ENCODE results near the gene NMT1. TPM values are rescaled to one million over a fixed set of nuclear protein-coding genes. Genes with fewer than 3 reads are reported as not detected.

NMT1 gene
- total RNA-seq, 2 experiments from 2014 or later = 61.1 to 62.2 TPM

- ATAC-seq (ENCODE audit: poor library complexity) = no peak
- Mint-ChIP-seq H3K9me3 (no peaks in the 10 kb centered on the region), H3K27ac (no peak overlapping the region), H3K4me3 (no peak overlapping the region), H3K36me3 (ENCODE audit: low read depth) (no peaks in the 10 kb centered on the region), H3K27me3 (peaks cover 49% of the 10 kb centered on the region), H3K4me1 (ENCODE audit: low read depth) (peaks cover 21% of the 10 kb centered on the region)
- Histone ChIP-seq H3K9me3 (ENCODE audit: control insufficient read depth in 1 of 2, insufficient read depth in 1 of 2, low read length in 2 of 2) (peaks cover 0 to 7% of the 10 kb centered on the region in 2 experiments), H3K4me3 (ENCODE audit: low read length) (no peak overlapping the region), H3K27me3 (ENCODE audit: control insufficient read depth in 1 of 2, insufficient read depth in 2 of 2, low read length in 2 of 2) (peaks cover 32 to 35% of the 10 kb centered on the region in 2 experiments), H3K27ac (ENCODE audit: low read depth in 1 of 2, low read length in 2 of 2) (no peak overlapping the region), H3K36me3 (ENCODE audit: insufficient read depth, low read length) (no peaks in the 10 kb centered on the region), H3K4me1 (ENCODE audit: insufficient read depth, low read length) (peaks cover 22% of the 10 kb centered on the region)
- ChIA-PET POLR2A (no interaction called here), CTCF (no interaction called here)
- intact Hi-C loops (cut with DNase I, micrococcal nuclease) = loop anchor here in 1 of 2 experiments (5.0 kb wide), 1 partner anchor 49 kb away; the partner anchor contains the start of gene C1QL1
- no peak for TF ChIP-seq CTCF (IDR thresholded peaks at IDR 0.05)
- no peak for DNase-seq
Measured at GRCh38 chr17:45016237-45016636, 44.9 kb upstream of the NMT1 start.

- ChIA-PET POLR2A (no interaction called here), CTCF (interaction anchor here (0.6 kb wide), 1 partner anchor 33 kb away, joined by 3 read pairs; no protein-coding TSS in a partner anchor)
- H3K4me3 Mint-ChIP-seq = no peak overlapping the region
- TF ChIP-seq CTCF (IDR thresholded peaks at IDR 0.05) = no peak
- Histone ChIP-seq H3K9me3 (ENCODE audit: control insufficient read depth in 1 of 2, insufficient read depth in 1 of 2, low read length in 2 of 2) (peaks cover 0 to 7% of the 10 kb centered on the region in 2 experiments), H3K4me1 (ENCODE audit: insufficient read depth, low read length) (peaks cover 28% of the 10 kb centered on the region), H3K27ac (ENCODE audit: low read depth in 1 of 2, low read length in 2 of 2) (no peak overlapping the region), H3K27me3 (ENCODE audit: control insufficient read depth in 1 of 2, insufficient read depth in 2 of 2, low read length in 2 of 2) (peaks cover 37 to 40% of the 10 kb centered on the region in 2 experiments), H3K4me3 (ENCODE audit: low read length) (no peak overlapping the region), H3K36me3 (ENCODE audit: insufficient read depth, low read length) (no peaks in the 10 kb centered on the region)
- no peak for DNase-seq
- intact Hi-C loops (cut with DNase I, micrococcal nuclease) = loop anchor here in 1 of 2 experiments (5.0 kb wide), 1 partner anchor 50 kb away; the partner anchor contains the start of gene C1QL1
- ATAC-seq (ENCODE audit: poor library complexity) = no peak
- H3K27ac Mint-ChIP-seq = no peak overlapping the region
- peaks cover 24% of the 10 kb centered on the region for H3K4me1 Mint-ChIP-seq (ENCODE audit: low read depth)
- H3K9me3 Mint-ChIP-seq = no peaks in the 10 kb centered on the region
- peaks cover 50% of the 10 kb centered on the region for H3K27me3 Mint-ChIP-seq
- no peaks in the 10 kb centered on the region for H3K36me3 Mint-ChIP-seq (ENCODE audit: low read depth)
Measured at GRCh38 chr17:45016823-45017222, 44.3 kb upstream of the NMT1 start.

GRCh38 chr17:45018514-45018847 is 42.6 kb upstream of the NMT1 start:
- Histone ChIP-seq H3K27ac (ENCODE audit: low read depth in 1 of 2, low read length in 2 of 2) (no peak overlapping the region), H3K9me3 (ENCODE audit: control insufficient read depth in 1 of 2, insufficient read depth in 1 of 2, low read length in 2 of 2) (peaks cover 0 to 7% of the 10 kb centered on the region in 2 experiments), H3K27me3 (ENCODE audit: control insufficient read depth in 1 of 2, insufficient read depth in 2 of 2, low read length in 2 of 2) (peaks cover 37 to 40% of the 10 kb centered on the region in 2 experiments), H3K4me1 (ENCODE audit: insufficient read depth, low read length) (peaks cover 36% of the 10 kb centered on the region), H3K4me3 (ENCODE audit: low read length) (peak overlapping the region; percentile 29), H3K36me3 (ENCODE audit: insufficient read depth, low read length) (no peaks in the 10 kb centered on the region)
- no peak for TF ChIP-seq CTCF (IDR thresholded peaks at IDR 0.05)
- intact Hi-C loops (cut with DNase I, micrococcal nuclease) = loop anchor here in 1 of 2 experiments (5.0 kb wide), 1 partner anchor 51 kb away; the partner anchor contains the start of gene C1QL1
- H3K4me1 Mint-ChIP-seq (ENCODE audit: low read depth) = peaks cover 24% of the 10 kb centered on the region
- ChIA-PET CTCF (no interaction called here), POLR2A (no interaction called here)
- DNase-seq = no peak
- H3K27ac Mint-ChIP-seq = no peak overlapping the region
- no peaks in the 10 kb centered on the region for H3K36me3 Mint-ChIP-seq (ENCODE audit: low read depth)
- H3K9me3 Mint-ChIP-seq = no peaks in the 10 kb centered on the region
- no peak for ATAC-seq (ENCODE audit: poor library complexity)
- peak overlapping the region; percentile 81 for H3K4me3 Mint-ChIP-seq
- peaks cover 48% of the 10 kb centered on the region for H3K27me3 Mint-ChIP-seq
